Measurements from ENCODE around the gene PTGER3. TPM values are rescaled to one million over a fixed set of nuclear protein-coding genes. Genes with fewer than 3 reads are reported as not detected.

PTGER3 gene
- total and polyA plus RNA-seq, 2 donors (not counting 1 experiment from before 2014, with no cell fraction given) = 0.89 to 1.5 TPM

GRCh38 chr1:71028981-71029380, 18.6 kb downstream of the PTGER3 start:
- no peak overlapping the region for H3K4me2 ChIP-seq (ENCODE audit: extremely low read depth, insufficient read depth, low read length)
- TF ChIP-seq EZH2 (IDR thresholded peaks at IDR 0.05; ENCODE audit: low read length, missing control alignments) = no peak
- no peak for TF ChIP-seq CTCF (conservative IDR thresholded peaks at IDR 0.05 in 1 of 2, IDR thresholded peaks at IDR 0.05 in 1 of 2; ENCODE audit: low read depth in 1 of 2, low read length in 2 of 2)

GRCh38 chr1:71027991-71028390, 19.6 kb downstream of the PTGER3 start:
- H3K79me2 ChIP-seq (ENCODE audit: control insufficient read depth, insufficient read depth, low read length) = no peaks in the 10 kb centered on the region
- H3K9me3 ChIP-seq (ENCODE audit: control insufficient read depth, insufficient read depth, low read depth, low read length) = no peaks in the 10 kb centered on the region
- H3K27ac ChIP-seq (ENCODE audit: insufficient read depth, low read length) = no peak overlapping the region
- H3K4me2 ChIP-seq (ENCODE audit: extremely low read depth, insufficient read depth, low read length) = no peak overlapping the region
- no peak for TF ChIP-seq CTCF (conservative IDR thresholded peaks at IDR 0.05 in 1 of 2, IDR thresholded peaks at IDR 0.05 in 1 of 2; ENCODE audit: low read depth in 1 of 2, low read length in 2 of 2)
- no peak overlapping the region for H3K4me3 ChIP-seq (replicated peaks in 1 of 4; ENCODE audit: control extremely low read depth in 1 of 4, insufficient read depth in 1 of 4, low read depth in 3 of 4, low read length in 4 of 4)
- H3K9ac ChIP-seq (ENCODE audit: insufficient read depth, low read length) = no peak overlapping the region
- no peaks in the 10 kb centered on the region for H3K36me3 ChIP-seq (ENCODE audit: control insufficient read depth, insufficient read depth, low read length)
- no peaks in the 10 kb centered on the region for H3K27me3 ChIP-seq (ENCODE audit: control insufficient read depth, insufficient read depth, low read length)
- no peaks in the 10 kb centered on the region for H4K20me1 ChIP-seq (ENCODE audit: control insufficient read depth, extremely low read depth, insufficient read depth, low read length)
- H2AFZ ChIP-seq (ENCODE audit: low read length) = no peak overlapping the region
- H3K4me1 ChIP-seq (ENCODE audit: control insufficient read depth, extremely low read depth, insufficient read depth, low read length) = no peaks in the 10 kb centered on the region
- DNase-seq (ENCODE audit: low read depth in 2 of 2) = no peak

More at GRCh38 chr1:71028981-71029380, 18.6 kb downstream of the PTGER3 start:
- H3K27ac ChIP-seq (ENCODE audit: insufficient read depth, low read length) = no peak overlapping the region
- DNase-seq (ENCODE audit: low read depth in 2 of 2) = no peak
- no peak overlapping the region for H3K4me3 ChIP-seq (replicated peaks in 1 of 4; ENCODE audit: control extremely low read depth in 1 of 4, insufficient read depth in 1 of 4, low read depth in 3 of 4, low read length in 4 of 4)
- H3K9ac ChIP-seq (ENCODE audit: insufficient read depth, low read length) = no peak overlapping the region
- no peaks in the 10 kb centered on the region for H3K36me3 ChIP-seq (ENCODE audit: control insufficient read depth, insufficient read depth, low read length)
- H3K4me1 ChIP-seq (ENCODE audit: control insufficient read depth, extremely low read depth, insufficient read depth, low read length) = no peaks in the 10 kb centered on the region
- H2AFZ ChIP-seq (ENCODE audit: low read length) = no peak overlapping the region
- no peaks in the 10 kb centered on the region for H3K79me2 ChIP-seq (ENCODE audit: control insufficient read depth, insufficient read depth, low read length)
- H3K27me3 ChIP-seq (ENCODE audit: control insufficient read depth, insufficient read depth, low read length) = no peaks in the 10 kb centered on the region
- H3K9me3 ChIP-seq (ENCODE audit: control insufficient read depth, insufficient read depth, low read depth, low read length) = no peaks in the 10 kb centered on the region
- H4K20me1 ChIP-seq (ENCODE audit: control insufficient read depth, extremely low read depth, insufficient read depth, low read length) = no peaks in the 10 kb centered on the region

GRCh38 chr1:71026093-71026492, 21.5 kb downstream of the PTGER3 start:
- Histone ChIP-seq H3K27me3 (ENCODE audit: control insufficient read depth, insufficient read depth, low read length) (no peaks in the 10 kb centered on the region), H3K9ac (ENCODE audit: insufficient read depth, low read length) (no peak overlapping the region)
- TF ChIP-seq EZH2 (IDR thresholded peaks at IDR 0.05; ENCODE audit: low read length, missing control alignments) = no peak
- no peak for TF ChIP-seq CTCF (conservative IDR thresholded peaks at IDR 0.05 in 1 of 2, IDR thresholded peaks at IDR 0.05 in 1 of 2; ENCODE audit: low read depth in 1 of 2, low read length in 2 of 2)

More at GRCh38 chr1:71026093-71026492, 21.5 kb downstream of the PTGER3 start:
- Histone ChIP-seq H3K36me3 (ENCODE audit: control insufficient read depth, insufficient read depth, low read length) (no peaks in the 10 kb centered on the region), H3K27ac (ENCODE audit: insufficient read depth, low read length) (no peak overlapping the region), H3K79me2 (ENCODE audit: control insufficient read depth, insufficient read depth, low read length) (no peaks in the 10 kb centered on the region), H3K9me3 (ENCODE audit: control insufficient read depth, insufficient read depth, low read depth, low read length) (no peaks in the 10 kb centered on the region), H2AFZ (ENCODE audit: low read length) (no peak overlapping the region), H3K4me1 (ENCODE audit: control insufficient read depth, extremely low read depth, insufficient read depth, low read length) (no peaks in the 10 kb centered on the region), H4K20me1 (ENCODE audit: control insufficient read depth, extremely low read depth, insufficient read depth, low read length) (no peaks in the 10 kb centered on the region), H3K4me3 (replicated peaks in 1 of 4; ENCODE audit: control extremely low read depth in 1 of 4, insufficient read depth in 1 of 4, low read depth in 3 of 4, low read length in 4 of 4) (no peak overlapping the region), H3K4me2 (ENCODE audit: extremely low read depth, insufficient read depth, low read length) (no peak overlapping the region)
- DNase-seq (ENCODE audit: low read depth in 2 of 2) = no peak
